Kidney epithelial cell (primary cell): ENCODE data around the gene IL36B. TPM values are rescaled to one million over a fixed set of nuclear protein-coding genes. Genes with fewer than 3 reads are reported as not detected.
"Not testable (repeated sequence)": the region's sequence is repeated elsewhere in the genome, so short reads cannot be mapped to it uniquely, and the experiment has no call there.

ENCODE experiments used
- DNase-seq: peaks from one replicate; pipeline ENCODE4 v3.0.0-alpha.2; 2010; ENCODE audit warnings: low read depth
- H3K27me3 ChIP-seq: 2 replicates; pipeline ENCODE4 v1.6.0; 2011; ENCODE audit warnings: low read length; ENCODE audit not compliant: control insufficient read depth, insufficient read depth
- H3K36me3 ChIP-seq: 2 replicates; pipeline ENCODE4 v1.5.1; 2011; ENCODE audit warnings: low read length; ENCODE audit not compliant: control insufficient read depth, insufficient read depth
- H3K4me3 ChIP-seq: 2 replicates; pipeline ENCODE4 v1.5.1; 2011; ENCODE audit warnings: low read depth, mild to moderate bottlenecking, control low read depth, low read length
- CTCF ChIP-seq: IDR thresholded peaks from 2 replicates; pipeline ENCODE4 v1.5.1; 2011; ENCODE audit warnings: mild to moderate bottlenecking, moderate library complexity, low read length, control low read depth, inconsistent platforms; ENCODE audit not compliant: insufficient read depth, poor library complexity, severe bottlenecking
- total RNA-seq: library from RNA; depleted of rRNA; stranded (reverse); fragments of >200 nt; gene quantifications from 2 replicates; pipeline ENCODE4 v1.2.3, GENCODE V29; 2015

The IL36B gene
- not detected in 2 replicates for total RNA-seq

GRCh38 chr2:113052396-113052917 lies at the start of gene IL36B:
Gene IL36B, minus strand, starts transcription at chr2:113052867.
- Histone ChIP-seq H3K4me3 (no peak within 1 kb of the TSS), H3K27me3 (no peaks in the 10 kb centered on the region), H3K36me3 (no peaks in the 10 kb centered on the region)
- DNase-seq, result no peak
- no peak for TF ChIP-seq CTCF

GRCh38 chr2:113102133-113102532 lies 49.5 kb upstream of the IL36B start:
- Histone ChIP-seq H3K4me3 (no peak overlapping the region), H3K27me3 (no peaks in the 10 kb centered on the region), H3K36me3 (no peaks in the 10 kb centered on the region)
- TF ChIP-seq CTCF, result no peak
- DNase-seq, result no peak

- H3K27me3 ChIP-seq, result no peaks in the 10 kb centered on the region
- no peaks in the 10 kb centered on the region for H3K36me3 ChIP-seq
- no peak overlapping the region for H3K4me3 ChIP-seq
- TF ChIP-seq CTCF, result no peak
- DNase-seq, result no peak
Measured at GRCh38 chr2:113098532-113098931, 45.9 kb upstream of the IL36B start.

- Histone ChIP-seq H3K27me3 (no peaks in the 10 kb centered on the region), H3K36me3 (no peaks in the 10 kb centered on the region), H3K4me3 (no peak overlapping the region)
- TF ChIP-seq CTCF, result no peak
- DNase-seq, result no peak
Measured at GRCh38 chr2:113098041-113098440, 45.4 kb upstream of the IL36B start.

- not testable (repeated sequence) for H3K4me3 ChIP-seq, H3K27me3 ChIP-seq, H3K36me3 ChIP-seq, DNase-seq
Measured at GRCh38 chr2:113096842-113097618, 44.4 kb upstream of the IL36B start.

- not testable (repeated sequence) for H3K36me3 ChIP-seq, H3K27me3 ChIP-seq, H3K4me3 ChIP-seq, DNase-seq
Measured at GRCh38 chr2:113096306-113096705, 43.6 kb upstream of the IL36B start.

- no peak for TF ChIP-seq CTCF
- no peak for DNase-seq
- no peaks in the 10 kb centered on the region for H3K36me3 ChIP-seq
- peaks cover 8% of the 10 kb centered on the region for H3K27me3 ChIP-seq
- no peak overlapping the region for H3K4me3 ChIP-seq
Measured at GRCh38 chr2:113093613-113093977, 40.9 kb upstream of the IL36B start.
